ENCODE results near the gene WDFY4.
"Not testable (repeated sequence)": the region's sequence is repeated elsewhere in the genome, so short reads cannot be mapped to it uniquely, and the experiment has no call there.

WDFY4 gene, protein sequence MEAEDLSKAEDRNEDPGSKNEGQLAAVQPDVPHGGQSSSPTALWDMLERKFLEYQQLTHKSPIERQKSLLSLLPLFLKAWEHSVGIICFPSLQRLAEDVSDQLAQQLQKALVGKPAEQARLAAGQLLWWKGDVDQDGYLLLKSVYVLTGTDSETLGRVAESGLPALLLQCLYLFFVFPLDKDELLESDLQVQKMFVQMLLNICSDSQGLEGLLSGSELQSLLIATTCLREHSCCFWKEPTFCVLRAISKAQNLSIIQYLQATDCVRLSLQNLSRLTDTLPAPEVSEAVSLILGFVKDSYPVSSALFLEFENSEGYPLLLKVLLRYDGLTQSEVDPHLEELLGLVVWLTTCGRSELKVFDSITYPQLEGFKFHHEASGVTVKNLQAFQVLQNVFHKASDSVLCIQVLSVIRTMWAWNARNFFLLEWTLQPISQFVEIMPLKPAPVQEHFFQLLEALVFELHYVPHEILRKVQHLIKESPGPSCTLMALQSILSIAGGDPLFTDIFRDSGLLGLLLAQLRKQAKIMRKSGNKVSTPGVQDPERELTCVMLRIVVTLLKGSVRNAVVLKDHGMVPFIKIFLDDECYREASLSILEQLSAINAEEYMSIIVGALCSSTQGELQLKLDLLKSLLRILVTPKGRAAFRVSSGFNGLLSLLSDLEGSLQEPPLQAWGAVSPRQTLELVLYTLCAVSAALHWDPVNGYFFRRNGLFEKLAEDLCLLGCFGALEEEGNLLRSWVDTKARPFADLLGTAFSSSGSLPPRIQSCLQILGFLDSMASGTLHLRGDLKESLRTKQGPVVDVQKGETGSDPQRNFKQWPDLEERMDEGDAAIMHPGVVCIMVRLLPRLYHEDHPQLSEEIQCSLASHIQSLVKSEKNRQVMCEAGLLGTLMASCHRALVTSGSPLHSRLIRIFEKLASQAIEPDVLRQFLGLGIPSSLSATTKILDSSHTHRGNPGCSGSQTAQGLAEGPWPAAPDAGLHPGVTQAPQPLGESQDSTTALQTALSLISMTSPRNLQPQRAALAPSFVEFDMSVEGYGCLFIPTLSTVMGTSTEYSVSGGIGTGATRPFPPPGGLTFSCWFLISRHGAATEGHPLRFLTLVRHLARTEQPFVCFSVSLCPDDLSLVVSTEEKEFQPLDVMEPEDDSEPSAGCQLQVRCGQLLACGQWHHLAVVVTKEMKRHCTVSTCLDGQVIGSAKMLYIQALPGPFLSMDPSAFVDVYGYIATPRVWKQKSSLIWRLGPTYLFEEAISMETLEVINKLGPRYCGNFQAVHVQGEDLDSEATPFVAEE (N-terminal part only)

DNA sequence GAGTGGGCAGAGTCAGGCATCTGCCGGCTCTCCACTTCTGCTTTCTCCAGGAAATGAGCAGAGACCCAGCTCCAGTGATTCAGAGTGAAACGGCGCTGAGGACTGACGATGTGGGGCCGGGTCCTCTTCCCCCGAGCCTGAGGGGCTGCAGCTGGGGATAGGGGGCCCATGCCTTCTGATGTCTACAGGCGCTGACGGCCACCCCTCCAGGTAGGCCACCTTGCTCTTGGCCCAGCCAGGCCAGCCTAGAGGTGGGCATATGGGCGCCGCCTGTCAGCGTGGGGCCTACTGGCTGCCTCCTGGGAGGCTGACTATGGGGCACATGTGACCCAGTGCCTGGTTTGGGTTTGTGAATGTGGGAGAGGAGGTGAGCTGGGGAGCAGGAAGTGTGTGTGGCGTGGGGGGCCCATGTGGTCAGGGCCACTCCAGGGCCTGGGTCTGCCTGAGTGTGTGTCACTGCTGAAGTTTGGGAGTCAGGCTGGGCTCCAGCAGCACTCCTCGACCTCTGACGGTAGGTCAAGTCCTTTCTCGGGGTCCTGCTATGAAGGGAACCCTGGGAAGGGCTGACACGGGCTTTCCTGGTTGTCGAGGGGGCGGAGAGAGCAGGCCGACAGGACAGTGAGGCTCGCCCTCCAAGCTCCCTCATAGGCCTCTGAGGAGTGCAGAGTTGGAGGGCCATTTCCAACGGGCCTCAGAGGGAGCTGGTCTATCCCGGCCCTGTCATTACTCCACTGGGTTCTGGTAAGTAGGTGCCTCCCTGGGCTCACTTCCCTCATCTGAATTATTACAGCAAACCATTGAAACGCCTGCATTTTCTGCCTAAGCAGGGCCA, at the start of gene WDFY4:
WDFY4 (plus strand) TSS at position 82 of the 832 bp plus-strand sequence. CDS start 24,860 bp downstream, outside the sequence.
- no peak for DNase-seq (ENCODE audit: insufficient read length, low spot score)
- no peak for FAIRE-seq

DNA sequence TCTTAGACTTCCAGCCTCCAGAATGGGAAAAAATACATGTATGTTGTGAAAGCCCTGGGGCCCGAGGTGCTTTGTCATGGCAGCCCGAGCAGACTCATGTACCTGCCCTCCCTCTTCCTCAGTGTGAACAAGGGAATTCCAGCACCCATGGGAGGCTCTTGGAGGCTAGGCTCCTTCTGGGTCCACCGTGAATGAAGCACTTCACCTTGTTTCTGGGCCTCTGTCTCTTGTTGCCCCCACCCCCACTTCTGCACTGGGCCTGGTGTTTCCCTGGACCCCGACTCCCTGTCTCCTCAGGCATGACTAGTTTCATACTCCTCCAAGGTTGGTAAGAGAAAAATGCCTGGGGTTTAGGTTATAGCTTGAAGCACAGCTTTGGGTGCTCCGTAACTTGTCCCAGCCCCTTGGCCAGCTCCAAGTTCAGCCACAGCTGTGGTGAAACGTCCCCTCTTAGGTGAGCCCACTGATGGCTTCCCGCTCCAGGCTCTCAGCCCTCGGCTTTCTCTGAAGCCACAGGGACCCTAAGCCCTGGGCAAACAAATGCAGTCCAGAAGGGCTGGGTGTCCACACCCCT, 49.6 kb upstream of the WDFY4 start:
- DNase-seq (ENCODE audit: insufficient read length, low spot score) (no peak), FAIRE-seq (no peak)

DNA sequence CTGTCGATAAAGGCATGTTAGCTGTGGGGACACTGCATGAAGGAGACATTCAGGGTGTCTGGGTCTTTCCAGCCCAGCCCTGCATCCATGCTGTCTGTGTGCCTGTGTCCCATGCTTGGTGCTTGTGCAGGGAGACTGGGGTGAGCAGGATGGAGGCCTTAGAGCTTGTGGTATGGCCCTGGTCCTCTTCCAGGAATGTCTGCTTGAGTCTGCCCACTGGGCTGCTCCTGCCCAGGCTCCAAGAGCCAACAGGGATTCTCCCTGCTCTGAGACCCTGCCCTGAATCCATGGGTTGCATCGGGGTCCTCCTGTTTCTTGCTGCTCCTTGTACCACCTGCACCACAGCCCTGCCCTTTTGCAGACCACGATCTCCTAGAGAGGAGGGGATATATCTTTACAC, 48.4 kb upstream of the WDFY4 start:
- DNase-seq (ENCODE audit: insufficient read length, low spot score) (no peak), FAIRE-seq (no peak)

DNA sequence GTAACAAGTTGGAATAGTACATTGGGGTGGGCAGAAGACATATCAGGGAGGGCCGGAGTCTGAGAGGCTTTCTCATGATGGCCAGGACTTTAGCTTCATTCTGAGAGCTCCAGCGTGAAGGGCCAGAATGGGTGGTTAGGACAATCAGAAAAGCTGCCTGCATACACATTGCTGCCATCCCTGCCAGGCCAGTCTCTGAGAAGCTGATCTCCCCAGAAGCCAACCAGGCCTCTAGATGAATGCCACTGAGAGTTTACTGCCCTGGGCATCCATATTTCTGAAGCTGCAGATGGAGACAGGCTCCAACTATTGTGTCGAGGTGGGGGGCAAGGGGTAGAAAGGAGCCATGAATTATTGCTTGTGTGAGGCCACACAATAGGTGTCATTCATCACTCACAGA, 47.8 kb upstream of the WDFY4 start:
- no peak for DNase-seq (ENCODE audit: insufficient read length, low spot score)
- no peak for FAIRE-seq

DNA sequence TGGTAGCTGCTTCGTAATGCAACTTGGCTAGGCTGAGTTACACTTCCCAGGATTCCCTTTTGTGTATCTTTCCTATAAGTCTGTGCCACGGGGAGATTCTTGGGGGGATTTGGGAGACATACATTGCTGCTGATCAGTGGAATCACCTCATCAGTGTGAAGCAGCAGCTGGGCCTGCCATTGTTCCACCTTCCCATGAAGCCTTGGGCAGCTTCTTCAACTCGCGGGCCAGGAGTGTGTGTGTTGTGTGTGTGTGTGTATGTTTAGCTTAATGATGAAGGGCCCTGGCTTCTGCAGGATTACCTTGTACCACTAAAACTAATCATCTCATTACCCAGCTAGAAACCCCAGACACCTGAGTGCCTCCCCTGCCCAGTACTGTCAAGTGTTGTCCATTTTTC, 46.5 kb upstream of the WDFY4 start:
- no peak for FAIRE-seq
- no peak for DNase-seq (ENCODE audit: insufficient read length, low spot score)

DNA sequence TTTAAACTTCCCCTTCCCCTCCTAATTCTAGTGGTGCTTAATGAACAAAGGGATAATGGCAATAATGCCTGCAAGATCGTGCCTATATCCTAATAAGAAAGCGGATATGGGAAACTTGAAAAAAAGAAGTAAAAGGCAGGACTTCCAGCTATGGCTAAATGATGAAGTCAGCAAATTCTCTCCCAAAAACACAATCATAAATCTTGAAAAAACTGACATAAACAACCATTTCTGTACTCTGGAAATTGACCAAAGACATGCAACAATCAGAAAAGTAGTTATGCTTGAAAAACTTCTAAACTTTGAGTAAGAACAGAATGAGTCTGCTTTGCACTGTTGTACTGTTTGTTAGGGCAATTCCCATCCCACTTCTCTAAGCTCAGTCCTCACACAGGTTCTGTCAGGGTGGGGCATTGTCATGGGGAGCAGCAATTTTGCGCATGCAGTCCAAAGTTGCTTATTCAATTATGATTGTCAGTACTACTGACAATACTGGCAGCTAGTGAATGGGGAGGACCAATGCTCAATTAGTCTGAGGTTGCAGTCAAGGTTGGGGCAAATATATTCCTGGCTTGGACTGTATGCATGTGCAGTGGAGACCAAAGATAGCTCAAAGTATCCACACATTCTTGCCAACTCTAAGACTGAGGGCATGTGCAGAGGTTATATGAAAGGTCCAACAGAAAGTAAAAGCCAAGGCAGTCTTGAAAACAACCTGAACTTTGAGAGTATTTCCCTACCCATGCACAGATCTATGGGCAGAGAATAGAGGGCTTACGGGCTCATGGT, 45.7 kb upstream of the WDFY4 start:
- FAIRE-seq (peak; percentile 55), DNase-seq (ENCODE audit: insufficient read length, low spot score) (no peak)

DNA sequence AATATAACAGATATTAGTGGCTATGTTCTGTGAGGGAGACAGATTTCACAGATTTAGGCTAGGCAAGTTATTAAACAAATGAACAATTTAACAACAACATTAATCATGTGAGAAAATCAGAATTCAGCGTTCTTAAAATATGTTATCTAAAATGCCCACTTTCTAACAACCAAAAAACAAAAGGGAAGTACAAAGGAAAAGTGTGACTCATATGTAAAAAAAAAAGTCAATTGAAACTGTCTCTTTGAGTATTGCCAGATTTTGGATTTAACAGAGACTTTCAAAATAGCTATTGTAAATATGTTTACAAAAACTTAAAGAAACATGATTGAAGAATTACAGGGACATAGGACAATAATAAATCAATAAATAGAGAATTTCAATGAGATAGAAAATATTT, 45.0 kb upstream of the WDFY4 start:
- no peak for FAIRE-seq
- DNase-seq (ENCODE audit: insufficient read length, low spot score), result no peak

DNA sequence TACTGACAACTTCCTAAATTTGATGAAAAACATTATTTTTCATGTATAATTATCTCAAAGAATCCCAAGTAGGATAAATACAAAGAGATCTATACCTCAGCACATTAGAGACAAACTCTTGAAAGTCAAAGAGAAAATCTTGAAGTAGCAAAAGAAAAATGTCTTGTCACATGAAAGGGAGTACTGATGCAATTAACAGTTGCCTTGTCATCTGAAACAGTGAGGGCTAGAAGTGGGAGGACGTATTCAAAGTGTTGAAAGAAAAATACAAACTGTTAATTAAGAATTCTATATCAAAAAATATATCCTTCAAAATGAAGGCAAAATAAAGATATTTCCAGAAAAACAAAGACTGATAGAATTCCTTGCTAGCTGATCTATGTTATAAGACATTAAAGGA, 44.3 kb upstream of the WDFY4 start:
- FAIRE-seq (no peak), DNase-seq (ENCODE audit: insufficient read length, low spot score) (no peak)

DNA sequence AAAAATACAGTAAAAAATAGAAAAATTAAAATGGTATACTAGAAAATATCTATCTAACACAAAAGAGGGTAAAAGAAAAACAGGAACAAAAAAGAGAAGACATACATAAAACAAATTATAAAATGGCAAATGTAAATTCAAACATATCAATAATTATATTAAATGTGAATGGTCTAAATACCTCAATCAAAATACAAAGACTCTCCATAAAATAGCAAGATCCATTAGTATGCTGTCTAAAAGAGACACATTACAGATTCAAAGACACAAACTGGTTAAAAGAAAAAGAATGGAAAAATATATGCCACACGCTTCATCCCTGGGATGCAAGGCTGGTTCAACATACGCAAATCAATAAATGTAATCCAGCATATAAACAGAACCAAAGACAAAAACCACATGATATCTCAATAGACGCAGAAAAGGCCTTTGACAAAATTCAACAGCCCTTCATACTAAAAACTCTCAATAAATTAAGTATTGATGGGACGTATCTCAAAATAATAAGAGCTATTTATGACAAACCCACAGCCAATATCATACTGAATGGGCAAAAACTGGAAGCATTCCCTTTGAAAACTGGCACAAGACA, 43.5 kb upstream of the WDFY4 start:
- not testable (repeated sequence) for DNase-seq (ENCODE audit: insufficient read length, low spot score); FAIRE-seq

DNA sequence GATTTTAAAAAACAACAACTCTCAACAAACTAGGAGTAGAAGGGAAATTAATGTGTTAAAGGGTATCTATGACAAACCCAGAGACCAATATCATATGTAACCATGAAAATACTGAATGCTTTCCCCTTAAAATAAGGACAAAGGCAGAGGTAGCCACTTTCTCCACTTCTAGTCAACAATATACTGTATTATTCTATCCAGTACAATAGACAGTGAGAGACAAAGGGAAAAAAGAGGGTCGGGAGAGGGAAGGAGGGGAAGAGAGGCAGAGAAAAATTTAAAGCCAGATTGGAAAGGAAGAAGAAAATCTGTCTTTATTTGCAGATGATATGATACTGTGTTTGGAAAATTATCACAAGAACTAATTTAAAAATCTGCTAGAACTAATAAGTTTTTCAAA, 39.1 kb upstream of the WDFY4 start:
- FAIRE-seq (no peak), DNase-seq (ENCODE audit: insufficient read length, low spot score) (no peak)

DNA sequence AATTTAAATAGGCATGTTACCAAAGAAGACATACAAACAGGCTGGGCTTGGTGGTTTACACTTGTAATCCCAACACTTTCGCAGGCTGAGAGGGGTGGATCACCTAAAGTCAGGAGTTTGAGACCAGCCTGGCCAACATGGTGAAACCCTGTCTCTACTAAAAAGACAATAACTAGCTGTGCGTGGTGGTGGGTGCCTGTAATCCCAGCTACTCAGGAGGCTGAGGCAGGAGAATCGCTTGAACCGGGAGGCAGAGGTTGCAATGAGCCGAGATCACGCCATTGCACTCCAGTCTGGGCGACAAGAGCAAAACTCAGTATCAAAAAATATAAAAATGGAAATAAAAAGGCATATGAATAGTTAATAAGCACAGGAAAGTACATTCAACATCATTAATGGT, 37.6 kb upstream of the WDFY4 start:
- not testable (repeated sequence) for FAIRE-seq; DNase-seq (ENCODE audit: insufficient read length, low spot score)

DNA sequence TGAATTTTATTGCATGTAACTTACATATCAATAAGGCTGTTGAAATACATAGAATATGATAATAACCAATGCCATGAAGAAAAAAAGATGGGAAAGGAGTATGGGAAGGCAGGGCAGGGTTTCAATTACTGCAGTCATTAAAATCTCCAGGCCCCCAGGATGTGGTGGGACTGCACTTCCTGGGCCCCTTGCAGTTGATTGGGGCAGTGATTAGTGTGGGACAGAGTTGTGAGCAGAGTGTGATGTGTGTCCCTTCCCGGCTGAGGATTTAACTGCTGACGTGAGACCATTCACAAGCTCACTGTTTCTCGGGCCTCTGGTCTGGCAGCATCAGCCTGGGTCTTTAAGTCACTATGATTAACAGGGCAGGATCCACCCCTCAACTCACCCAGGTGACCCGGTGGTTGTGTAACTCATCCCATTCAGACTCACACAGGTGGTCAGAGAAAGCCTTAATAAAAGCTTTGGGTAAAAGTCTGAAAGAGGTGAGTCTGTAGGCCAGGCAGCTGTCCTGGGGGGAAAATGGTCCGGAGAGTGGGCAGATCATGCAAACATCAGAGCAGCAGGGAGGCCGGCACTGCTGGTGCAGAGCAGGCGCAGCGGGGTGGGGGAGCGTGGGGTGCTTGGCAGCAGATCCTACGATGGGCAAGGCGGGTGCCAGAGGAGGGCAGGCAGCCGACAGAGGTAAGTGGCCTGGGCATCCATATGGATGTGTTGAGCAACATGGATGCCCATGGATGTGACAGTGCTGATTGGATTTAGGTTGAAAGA, 36.3 kb upstream of the WDFY4 start:
- FAIRE-seq, result no peak
- DNase-seq (ENCODE audit: insufficient read length, low spot score), result no peak

DNA sequence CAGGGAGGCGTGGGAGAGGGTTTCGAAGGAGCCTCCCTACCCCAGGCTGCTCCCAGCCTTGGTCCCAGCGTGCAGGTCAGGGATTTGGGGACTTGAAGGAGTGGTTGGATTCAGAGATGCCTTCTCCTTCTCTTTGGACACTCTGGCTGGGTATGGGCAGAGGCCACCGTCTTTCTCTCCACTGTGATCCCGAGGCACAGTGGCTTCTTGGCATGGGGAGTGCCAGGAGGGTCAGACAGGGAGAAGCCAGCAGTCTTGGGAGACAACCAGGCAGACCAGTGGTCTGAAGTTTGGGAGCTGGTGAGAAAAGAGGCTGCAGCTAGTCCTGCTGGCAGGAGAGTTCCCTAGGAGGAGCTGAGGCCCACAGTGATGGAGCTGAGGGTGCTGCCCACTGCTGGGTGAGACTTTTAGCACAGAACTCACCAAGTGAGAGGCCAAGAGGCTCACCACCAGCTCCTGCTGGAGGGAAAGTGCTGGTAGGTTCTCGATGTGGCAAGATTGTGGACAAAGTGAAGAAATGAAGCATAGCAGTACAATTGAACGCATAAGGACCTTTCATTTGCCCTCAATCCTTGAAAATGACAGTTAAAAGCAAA, 35.2 kb upstream of the WDFY4 start:
- DNase-seq (ENCODE audit: insufficient read length, low spot score) (no peak), FAIRE-seq (no peak)

DNA sequence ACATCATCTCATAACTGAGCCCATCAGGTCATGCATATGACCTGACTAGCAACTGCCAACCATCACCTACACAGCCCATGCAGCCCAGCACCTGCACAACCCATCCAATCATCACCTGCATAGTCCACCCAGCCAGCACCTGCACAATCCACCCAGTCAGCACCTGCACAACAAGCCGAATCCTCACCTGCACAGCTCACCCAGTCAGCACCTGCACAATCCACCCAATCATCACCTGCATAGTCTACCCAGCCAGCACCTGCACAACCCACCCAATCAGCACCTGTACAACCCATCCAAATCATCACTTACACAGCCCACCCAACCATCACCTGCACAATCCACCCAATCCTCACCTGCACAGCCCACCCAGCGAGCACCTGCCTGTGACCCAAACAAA, 33.4 kb upstream of the WDFY4 start:
- FAIRE-seq, result no peak
- DNase-seq (ENCODE audit: insufficient read length, low spot score), result no peak

DNA sequence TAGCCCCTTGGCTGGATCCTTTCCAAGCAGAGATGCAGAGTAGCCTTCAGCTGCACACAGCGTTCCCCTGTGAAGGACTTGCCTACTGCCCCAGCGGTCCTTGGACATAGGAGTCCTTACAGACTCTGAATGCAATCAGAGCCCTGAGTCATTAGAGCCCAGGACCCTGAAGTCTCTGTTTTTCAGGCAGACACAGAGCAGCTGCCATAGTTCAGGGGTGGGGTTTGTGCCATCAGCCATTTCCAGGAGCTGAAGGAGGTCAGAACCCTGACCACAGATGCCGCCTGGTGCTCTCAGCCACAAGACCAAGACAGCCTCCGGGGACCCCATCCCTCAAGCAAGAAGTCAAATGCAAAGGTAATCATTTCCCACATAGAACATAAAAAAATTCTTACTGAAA, 32.8 kb upstream of the WDFY4 start:
- FAIRE-seq (no peak), DNase-seq (ENCODE audit: insufficient read length, low spot score) (no peak)

DNA sequence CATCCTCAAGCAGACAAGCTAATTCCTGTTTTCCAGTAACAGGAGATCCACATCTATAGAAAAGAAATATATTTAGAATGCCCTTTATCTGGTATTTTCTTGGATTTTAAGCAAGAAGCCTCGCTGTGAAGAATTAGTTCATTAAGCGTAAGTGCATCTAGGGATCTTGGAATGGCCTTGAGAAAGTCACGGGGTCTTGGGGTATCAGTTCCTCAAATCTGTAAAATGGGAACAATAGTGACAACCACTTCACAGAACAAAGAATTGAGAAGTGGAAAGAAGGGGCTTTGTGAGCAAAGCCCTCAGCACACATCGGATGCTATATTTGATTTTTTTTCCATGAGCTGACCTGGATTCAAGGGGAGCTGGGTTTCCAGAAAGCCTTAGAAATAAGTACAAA, 32.3 kb upstream of the WDFY4 start:
- no peak for DNase-seq (ENCODE audit: insufficient read length, low spot score)
- FAIRE-seq, result no peak

DNA sequence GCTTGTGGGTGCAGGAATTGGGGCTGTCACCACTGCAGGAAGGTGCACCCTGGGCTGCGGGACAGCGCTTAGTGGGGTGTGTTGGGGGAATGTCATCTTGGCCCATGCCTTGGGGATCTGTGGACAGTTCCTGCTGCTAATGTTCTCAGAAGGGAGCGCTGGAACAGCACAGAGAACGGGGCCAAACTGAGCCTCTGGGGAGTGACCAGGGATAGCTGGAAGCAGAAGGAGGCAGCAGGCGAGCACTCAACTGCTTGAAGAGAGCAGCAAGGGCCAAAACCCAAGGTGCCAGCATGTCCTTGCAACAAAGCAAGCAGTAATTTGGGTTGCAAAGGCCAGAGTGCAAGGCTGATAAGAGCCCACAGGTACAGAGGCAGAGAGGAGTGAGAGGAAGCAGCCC, 31.3 kb upstream of the WDFY4 start:
- no peak for FAIRE-seq
- no peak for DNase-seq (ENCODE audit: insufficient read length, low spot score)
